ENCODE results near the gene EPC2.
"Not testable (repeated sequence)": the region's sequence is repeated elsewhere in the genome, so short reads cannot be mapped to it uniquely, and the experiment has no call there.

EPC2 gene

GRCh38 chr2:148642112-148642744 is 2.3 kb upstream of the EPC2 start:
- DNase-seq: no peak

DNA sequence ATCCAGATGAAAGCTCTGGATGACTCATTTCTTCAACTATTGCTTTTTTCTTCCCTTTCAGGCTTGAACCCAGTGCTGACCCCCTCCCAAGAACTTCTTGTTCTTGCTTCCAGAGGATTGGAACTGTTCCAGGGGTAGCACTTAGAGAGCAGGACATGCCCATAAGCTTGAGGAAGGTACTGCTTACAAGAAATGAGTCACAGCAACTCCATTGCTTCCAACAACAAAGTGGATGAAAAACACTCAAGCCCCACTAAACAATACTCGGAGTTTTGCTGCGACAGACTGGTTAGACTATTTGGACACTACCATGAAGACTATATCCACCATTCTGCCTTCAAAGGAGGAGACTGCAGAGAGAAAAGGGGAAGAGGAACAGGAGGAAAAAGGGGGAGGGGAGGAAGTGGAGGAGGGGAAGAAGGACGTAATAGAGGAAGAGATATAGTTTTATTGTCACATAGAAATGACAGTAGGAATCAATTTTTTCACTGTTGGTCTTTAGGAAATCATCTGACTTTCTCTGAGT is 1.6 kb upstream of the EPC2 start:
- DNase-seq: peak in 4 of 56 donors; percentile 3 to 13 (median 7)

- no peak for DNase-seq
These were observed 1.1 kb upstream of the EPC2 start for GRCh38 chr2:148643421-148643820.

DNA sequence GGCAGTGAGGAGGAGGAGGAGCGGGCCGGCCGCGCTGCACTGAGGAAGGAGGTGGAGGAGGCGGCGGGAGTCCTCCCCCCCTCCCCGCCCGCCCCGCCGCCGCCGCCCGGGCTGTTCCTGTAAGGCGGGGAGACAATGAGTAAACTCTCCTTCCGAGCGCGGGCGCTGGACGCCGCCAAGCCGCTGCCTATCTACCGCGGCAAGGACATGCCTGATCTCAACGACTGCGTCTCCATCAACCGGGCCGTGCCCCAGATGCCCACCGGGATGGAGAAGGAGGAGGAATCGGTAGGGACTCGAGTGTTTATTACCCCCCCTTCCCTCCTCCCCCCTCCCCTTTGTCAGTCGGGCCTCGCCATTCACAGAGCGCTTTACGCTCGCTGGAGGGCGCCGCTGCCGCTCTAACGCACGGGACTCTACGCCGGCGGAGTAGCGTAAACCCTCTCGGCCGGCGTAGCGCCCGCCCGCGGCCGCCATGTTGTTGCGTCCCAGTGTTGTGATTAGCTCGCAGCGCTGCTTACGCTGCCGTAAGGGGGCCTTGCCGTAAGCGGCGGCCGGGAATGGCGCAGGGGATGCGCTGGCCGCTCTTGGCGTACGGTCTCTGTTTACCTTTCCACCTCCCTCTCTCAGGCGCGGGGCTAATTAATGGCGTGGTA is 460 bp downstream of the EPC2 start:
- DNase-seq: peak; percentile 66 to 98 (median 92)

- peak in 45 of 56 donors; percentile 3 to 70 (median 50) for DNase-seq
These were observed 1.1 kb downstream of the EPC2 start for GRCh38 chr2:148645539-148646230.

- no peak for DNase-seq
These were observed 1.6 kb downstream of the EPC2 start for GRCh38 chr2:148646231-148646559.

DNA sequence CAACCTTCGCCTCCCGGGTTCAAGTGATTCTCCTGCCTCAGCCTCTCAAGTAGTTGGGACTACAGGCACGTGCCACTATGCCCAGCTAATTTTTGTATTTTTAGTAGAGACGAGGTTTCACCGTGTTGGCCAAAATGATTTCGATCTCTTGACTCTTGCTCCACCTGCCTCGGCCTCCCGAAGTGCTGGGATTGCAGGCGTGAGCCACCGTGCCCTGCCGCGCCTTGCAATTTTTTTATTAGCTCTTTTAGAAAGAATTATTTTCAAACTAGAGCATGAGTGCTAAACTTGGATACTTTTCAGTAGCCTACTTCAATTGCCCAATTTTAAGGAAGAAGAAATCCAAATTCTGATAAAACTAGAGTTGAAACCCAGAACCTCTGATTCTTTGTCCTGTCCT is 3.2 kb downstream of the EPC2 start:
- DNase-seq: not testable (repeated sequence)

- DNase-seq: no peak
These were observed 5.4 kb downstream of the EPC2 start for GRCh38 chr2:148649936-148650335.

DNA sequence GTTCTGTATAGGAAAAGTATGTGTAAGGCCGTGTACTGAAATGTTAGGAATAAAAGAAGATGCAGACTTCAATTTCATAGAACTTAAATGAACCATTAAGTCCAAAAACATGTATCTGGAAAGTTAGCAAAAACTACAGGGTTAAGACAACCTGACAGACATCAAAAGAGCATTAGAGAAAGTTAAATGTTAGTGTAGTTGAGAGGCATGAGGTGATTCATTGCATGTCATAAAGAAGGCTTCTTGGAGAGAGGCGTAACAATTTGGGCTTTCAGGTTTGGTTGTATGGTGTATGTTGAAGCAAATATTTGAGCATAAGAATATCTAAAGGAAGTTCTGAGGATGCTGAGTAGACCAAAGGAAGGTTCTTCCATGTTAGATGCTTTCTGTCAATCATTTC is 6.3 kb downstream of the EPC2 start:
- no peak for DNase-seq

DNA sequence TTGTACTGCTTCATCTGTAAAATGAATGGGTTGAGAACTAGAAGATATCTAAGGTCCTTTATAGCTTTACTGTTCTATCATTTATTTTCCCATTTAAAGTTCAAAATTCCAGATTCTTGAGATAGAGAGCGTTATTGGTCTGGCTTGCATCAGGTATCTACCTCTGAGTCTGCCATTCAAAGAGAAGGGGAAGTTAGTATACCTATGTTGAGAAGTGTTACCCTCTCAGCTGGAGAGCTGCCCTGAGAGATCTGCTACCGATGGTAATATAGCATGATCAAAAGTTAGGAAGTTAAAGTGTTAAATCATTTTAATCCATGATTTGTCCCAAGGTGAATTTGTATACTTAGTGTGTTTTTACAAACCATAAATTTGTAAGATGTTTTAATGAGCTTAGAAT is 7.4 kb downstream of the EPC2 start:
- no peak for DNase-seq

GRCh38 chr2:148653437-148653836 is 8.9 kb downstream of the EPC2 start:
- DNase-seq: no peak

DNA sequence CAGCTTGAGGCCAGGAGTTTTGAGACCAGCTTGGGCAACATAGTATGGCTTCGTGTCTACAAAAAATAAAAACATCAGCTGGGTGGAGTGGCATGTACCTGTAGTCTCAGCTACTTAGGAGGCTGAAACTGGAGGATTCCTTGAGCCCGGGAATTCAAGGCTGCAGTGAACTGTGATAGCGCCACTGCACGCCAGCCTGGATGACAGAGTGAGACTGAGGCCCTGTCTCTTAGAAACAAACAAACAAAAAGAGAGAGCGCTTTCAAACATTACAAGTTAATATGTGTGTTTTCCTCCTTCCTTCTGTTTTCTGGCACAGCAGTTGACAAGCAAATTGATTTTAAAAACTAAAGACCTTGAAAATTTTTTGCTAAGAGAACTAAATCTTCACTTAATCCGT is 9.9 kb downstream of the EPC2 start:
- DNase-seq: no peak

- no peak for DNase-seq
These were observed 12.0 kb downstream of the EPC2 start for GRCh38 chr2:148656516-148656915.

GRCh38 chr2:148658807-148659722 is 14.5 kb downstream of the EPC2 start:
- DNase-seq: no peak

DNA sequence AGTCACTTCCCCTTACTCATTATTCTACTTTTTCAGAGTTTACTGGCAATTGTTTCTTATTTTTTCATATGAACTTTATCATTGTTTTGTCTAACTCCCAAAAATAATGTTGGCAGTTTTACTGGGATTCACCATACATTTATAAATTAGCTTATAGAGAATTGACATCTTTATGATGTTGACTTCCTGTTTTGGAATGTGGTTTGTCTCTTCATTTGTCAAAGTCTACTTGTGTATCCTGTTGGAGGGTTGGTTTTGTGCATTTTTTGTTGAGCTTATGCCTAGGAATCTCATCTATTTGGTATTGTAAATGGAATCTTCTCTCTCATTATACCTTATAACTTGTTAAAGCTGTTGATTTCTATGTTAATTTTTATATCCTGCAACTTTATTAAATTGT is 16.4 kb downstream of the EPC2 start:
- no peak for DNase-seq

GRCh38 chr2:148662332-148662731 is 17.8 kb downstream of the EPC2 start:
- not testable (repeated sequence) for DNase-seq

DNA sequence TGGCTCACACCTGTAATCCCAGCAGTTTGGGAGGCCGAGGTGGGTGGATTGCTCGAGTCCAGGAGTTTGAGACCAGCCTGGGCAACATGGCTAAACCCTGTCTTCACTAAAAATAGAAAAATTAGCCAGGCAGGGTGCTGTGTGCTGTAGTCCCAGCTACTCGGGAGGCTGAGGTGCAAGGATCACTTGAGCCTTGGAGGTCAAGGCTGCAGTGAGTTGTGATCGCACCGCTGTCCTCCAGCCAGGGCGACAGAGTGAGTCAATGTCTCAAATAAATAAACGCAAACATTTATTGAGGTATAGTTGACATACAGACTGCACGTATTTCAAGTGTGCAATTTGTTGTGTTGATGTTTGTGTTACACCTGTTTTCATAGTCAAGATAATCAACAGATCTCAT is 19.7 kb downstream of the EPC2 start:
- DNase-seq: no peak

DNA sequence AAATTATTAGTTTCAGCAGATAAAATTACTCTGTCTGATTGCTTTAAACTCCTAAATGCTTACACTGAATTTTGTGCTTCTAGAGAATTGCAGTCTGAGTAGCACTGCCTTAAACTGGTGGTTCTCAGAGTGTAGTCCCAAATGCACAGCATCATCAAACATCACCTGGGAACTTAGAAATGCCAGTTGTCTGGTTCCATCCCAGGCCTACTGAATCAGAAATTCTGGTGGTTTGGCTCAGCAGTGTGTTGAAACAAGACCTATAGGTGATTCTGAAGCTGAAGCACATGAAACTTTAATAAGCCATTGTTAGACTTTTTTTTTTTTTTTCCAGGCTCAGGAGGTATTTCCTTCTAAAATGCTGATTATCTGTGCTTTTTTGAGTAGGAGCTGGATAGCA is 22.0 kb downstream of the EPC2 start:
- no peak for DNase-seq

DNA sequence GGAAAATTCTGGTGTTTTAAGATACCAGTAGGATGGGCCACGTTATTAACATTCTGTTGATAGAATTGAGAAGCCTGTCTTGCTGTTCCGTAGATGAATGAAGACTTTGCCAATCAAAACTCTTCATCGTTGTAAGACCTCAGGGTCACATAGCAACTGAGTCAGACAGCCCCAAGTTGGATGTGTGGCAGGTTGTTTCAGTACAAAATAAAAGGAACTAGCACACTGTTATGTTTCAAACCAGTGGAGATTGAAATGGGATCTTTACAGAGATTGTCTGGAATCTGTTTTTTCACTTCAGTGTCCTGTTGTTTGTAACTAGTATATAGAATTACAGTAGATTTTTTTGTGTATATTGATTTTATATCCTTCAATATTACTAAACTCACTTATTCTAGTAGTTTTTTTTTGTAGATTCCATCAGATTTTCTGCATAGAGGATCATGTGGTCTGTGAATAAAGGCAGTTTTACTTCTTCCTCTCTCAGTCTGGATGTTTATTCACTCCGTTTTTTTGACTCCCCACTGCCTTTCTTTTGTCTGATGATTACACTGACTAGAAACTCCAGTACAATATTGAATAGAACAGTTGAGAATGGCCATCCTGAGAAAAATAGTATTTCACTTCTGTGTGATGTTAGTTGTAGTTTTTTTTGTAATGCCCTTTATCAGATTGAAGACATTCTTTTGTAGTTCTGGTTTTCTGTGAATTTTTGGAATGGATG is 22.7 kb downstream of the EPC2 start:
- DNase-seq: no peak

- DNase-seq: no peak
These were observed 26.2 kb downstream of the EPC2 start for GRCh38 chr2:148670773-148671172.
